Measurements from ENCODE around the gene CCBE1.

Gene CCBE1

GRCh38 chr18:59388817-59389216 is 308.4 kb downstream of the CCBE1 start:
- no peak for DNase-seq (ENCODE audit: low spot score)

DNA sequence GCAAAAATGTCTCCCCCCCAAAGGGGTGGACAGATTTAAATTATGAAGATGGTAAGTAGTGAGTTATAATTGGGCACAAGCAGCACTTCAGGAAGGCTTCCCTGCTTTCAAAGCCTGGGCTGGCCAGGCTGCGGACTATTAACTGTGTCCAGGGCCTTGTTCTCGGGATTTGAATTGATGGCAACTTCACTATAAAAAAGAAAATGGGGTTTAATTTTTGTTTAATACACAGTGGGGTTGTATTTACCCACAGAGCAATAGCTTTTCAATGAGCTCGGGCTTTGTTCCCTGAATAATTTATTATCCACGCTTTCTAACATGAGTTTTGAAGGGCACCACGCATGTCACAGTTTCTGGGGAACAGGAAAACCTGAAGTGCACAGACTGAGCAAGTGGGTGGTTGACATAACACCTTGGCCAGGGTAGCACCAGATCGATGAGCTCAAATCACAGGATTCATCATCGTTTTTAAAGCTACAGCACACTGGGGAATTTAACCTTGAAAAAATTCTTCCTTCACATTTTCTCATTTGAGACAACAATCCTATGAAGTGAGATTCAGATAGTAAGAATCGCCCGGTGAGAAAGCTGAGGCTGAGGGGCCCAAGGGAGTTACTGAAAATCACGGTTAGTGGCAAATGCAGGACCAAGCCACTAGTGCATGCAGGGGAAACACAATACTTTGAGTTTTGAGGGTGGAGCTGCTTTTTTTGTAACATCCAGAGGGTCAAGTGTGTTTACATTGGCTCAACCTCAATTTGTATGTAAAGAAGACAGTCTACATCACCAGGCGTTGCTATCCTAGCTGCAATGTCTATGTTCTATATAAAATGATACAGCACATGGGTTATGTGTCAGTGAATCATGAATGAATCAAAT is 309.3 kb downstream of the CCBE1 start:
- DNase-seq (ENCODE audit: low spot score) = no peak

DNA sequence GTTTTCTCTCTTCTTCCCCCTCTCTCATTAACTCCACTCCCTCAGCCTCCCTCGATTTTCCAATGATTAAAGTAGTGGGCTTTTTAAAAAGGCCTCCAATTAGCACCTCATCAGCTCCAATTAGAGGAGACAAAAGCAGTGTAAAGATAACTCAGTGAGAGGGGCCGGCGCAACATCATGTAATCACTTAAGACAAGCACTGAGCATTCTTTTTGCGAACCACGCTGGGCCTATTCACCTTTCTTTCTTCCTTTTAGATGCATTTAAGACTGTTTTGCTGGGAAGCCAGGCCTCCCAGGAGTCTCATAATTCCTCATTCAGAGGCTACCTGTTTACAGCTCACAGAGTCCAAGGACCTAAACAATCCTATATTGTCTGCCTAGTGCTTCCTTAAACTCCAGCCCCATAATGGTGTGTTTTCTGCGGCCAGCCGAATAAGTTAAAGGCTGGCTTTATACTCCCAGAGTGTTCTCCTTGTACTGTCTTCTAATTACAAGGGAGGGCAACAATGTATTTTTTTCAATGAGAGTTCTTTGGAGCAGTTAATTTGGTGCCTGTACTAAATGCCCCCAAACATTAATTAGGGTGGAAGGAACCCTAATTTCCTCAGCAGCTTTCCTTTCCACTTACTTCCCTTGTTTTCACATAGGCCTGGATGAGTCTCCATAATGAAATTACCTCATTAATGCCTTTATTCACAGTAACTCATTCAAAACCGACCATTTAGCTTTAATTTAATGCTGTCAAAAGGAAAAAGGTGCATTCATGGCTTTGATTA is 310.1 kb downstream of the CCBE1 start:
- DNase-seq (ENCODE audit: low spot score) = no peak

DNA sequence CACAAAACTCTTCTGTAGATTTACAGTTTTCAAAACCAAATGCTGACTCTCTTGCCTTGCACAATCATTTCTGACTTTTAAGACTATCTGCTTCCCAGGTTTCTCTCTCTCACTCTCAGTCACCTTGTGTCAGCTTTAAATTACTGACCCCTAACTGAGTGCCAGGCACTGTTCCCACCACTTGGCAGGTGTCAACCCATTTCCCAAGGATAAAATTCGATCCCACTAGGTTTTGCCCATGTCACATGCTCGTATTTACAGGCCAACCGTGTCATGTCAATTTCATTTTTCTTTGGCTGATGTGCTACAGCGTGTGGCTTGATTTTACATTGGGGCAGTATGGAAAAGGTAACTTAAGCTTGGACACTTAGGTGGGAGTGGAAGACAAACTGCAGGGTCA is 312.0 kb downstream of the CCBE1 start:
- DNase-seq (ENCODE audit: low spot score) = no peak

DNA sequence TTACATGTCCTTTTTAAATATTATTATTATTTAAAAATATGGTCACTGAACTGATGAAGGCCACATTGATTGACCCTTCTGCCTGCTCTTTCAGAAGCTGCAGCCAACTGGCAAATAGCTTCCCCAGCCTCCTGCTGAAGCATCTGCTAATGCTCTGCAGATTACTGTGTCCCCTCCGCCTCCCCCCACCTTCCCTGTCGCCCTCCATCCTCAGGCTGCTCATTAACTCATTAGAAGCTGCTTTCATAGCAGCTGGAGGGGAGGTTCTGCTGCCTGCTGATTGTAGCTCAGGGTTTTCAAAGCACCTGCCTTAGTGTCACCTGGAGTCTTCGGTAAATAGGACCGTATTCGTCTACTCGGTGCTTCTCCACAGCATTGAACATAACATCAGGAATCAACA is 313.4 kb downstream of the CCBE1 start:
- no peak for DNase-seq (ENCODE audit: low spot score)

DNA sequence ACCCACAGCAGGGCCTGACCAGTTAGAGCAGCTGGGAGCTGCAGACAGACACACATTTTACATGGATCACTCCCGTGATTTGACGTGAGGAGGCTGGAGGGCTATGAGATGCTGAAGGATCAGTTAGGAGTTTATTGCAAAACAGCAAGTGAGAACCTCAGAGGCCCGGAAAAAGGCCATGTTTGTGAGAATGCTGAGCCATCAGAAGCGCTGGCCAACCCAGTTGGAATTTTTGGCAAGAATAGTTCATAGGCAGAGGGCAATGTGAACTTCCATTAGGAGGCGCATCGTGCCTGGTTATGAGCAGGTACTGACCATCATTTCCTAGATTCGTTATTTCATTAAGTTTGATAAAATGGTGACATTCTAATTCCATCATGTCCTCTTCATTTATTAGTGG is 314.8 kb downstream of the CCBE1 start:
- no peak for DNase-seq (ENCODE audit: low spot score)

DNA sequence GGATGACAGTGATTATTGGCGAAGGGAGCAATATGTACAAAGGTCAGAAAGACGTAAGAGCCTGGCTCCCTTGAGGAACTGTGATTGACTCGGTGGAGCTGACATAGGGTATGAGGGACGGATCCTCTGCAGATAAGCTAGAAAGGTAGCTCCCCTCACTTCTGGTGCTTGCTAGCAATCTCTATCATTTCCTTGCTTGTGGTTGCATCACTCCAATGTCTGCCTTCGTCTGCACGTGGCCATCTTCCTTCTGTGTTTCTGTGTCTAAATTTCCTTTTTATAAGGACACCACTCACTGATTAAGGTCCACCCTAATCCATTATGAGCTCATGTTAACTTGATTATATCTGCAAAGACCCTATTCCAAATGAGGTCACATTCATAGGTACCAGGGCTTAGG is 315.3 kb downstream of the CCBE1 start:
- DNase-seq (ENCODE audit: low spot score) = no peak
